H9 (cell line): Measurements from ENCODE around the gene ANAPC16. TPM values are rescaled to one million over a fixed set of nuclear protein-coding genes. Genes with fewer than 3 reads are reported as not detected.

Source experiments
- DNase-seq: peaks from one replicate; pipeline ENCODE4 v3.0.0-alpha.2; 2017
- H2AFZ ChIP-seq: one replicate; pipeline ENCODE4 v1.6.1; 2013; ENCODE audit warnings: mild to moderate bottlenecking, low read length, control low read depth, moderate library complexity
- H2AK5ac ChIP-seq: 2 replicates; pipeline ENCODE4 v1.6.1; 2013; ENCODE audit warnings: low read length, control low read depth, mixed read lengths; ENCODE audit not compliant: insufficient read length
- H2BK120ac ChIP-seq: one replicate; pipeline ENCODE4 v1.6.1; 2013; ENCODE audit warnings: low read depth, mild to moderate bottlenecking, low read length, control low read depth, inconsistent platforms; ENCODE audit not compliant: poor library complexity, severe bottlenecking
- H2BK12ac ChIP-seq: 2 replicates; pipeline ENCODE4 v1.6.1; 2013; ENCODE audit warnings: low read length, control low read depth, mixed read lengths, low read depth; ENCODE audit not compliant: insufficient read length
- H2BK15ac ChIP-seq: 2 replicates; pipeline ENCODE4 v1.6.1; 2013; ENCODE audit warnings: low read depth, low read length, control low read depth
- H2BK20ac ChIP-seq: one replicate; pipeline ENCODE4 v1.6.1; 2013; ENCODE audit warnings: low read depth, mild to moderate bottlenecking, low read length, control low read depth, inconsistent platforms; ENCODE audit not compliant: poor library complexity, severe bottlenecking
- H2BK5ac ChIP-seq: 2 replicates; pipeline ENCODE4 v1.6.1; 2013; ENCODE audit warnings: low read length, control low read depth, mixed read lengths; ENCODE audit not compliant: insufficient read length
- H3K14ac ChIP-seq: 2 replicates; pipeline ENCODE4 v1.6.1; 2013; ENCODE audit warnings: low read length, control low read depth; ENCODE audit not compliant: insufficient read depth
- H3K18ac ChIP-seq: 2 replicates; pipeline ENCODE4 v1.6.1; 2013; ENCODE audit warnings: low read depth, mild to moderate bottlenecking, mixed read lengths, low read length, control low read depth; ENCODE audit not compliant: insufficient read length
- H3K23ac ChIP-seq: 2 replicates; pipeline ENCODE4 v1.6.1; 2013; ENCODE audit warnings: low read length, control low read depth, mixed read lengths, low read depth; ENCODE audit not compliant: insufficient read length
- H3K23me2 ChIP-seq: 2 replicates; pipeline ENCODE4 v1.6.1; 2013; ENCODE audit warnings: low read depth, mild to moderate bottlenecking, mixed read lengths, low read length, control low read depth; ENCODE audit not compliant: insufficient read length, poor library complexity, severe bottlenecking
- H3K27ac ChIP-seq: 2 replicates; pipeline ENCODE4 v1.5.1; 2013; ENCODE audit warnings: low read length, control low read depth, mixed read lengths, low read depth; ENCODE audit not compliant: insufficient read length
- H3K27me3 ChIP-seq: 2 replicates; pipeline ENCODE4 v1.6.1; 2013; ENCODE audit warnings: low read length, control low read depth, inconsistent platforms; ENCODE audit not compliant: insufficient read depth
- H3K4ac ChIP-seq: 2 replicates; pipeline ENCODE4 v1.6.1; 2013; ENCODE audit warnings: low read depth, mild to moderate bottlenecking, control low read depth, inconsistent platforms, low read length, moderate library complexity
- H3K4me1 ChIP-seq: 2 replicates; pipeline ENCODE4 v1.6.1; 2013; ENCODE audit warnings: low read length, control low read depth, inconsistent platforms; ENCODE audit not compliant: insufficient read depth
- H3K4me2 ChIP-seq: 2 replicates; pipeline ENCODE4 v1.6.1; 2013; ENCODE audit warnings: low read length, control low read depth, mixed read lengths; ENCODE audit not compliant: insufficient read length, insufficient read depth
- H3K56ac ChIP-seq: 2 replicates; pipeline ENCODE4 v1.6.1; 2013; ENCODE audit warnings: low read depth, mild to moderate bottlenecking, mixed read lengths, low read length, control low read depth; ENCODE audit not compliant: insufficient read length
- H3K79me1 ChIP-seq: 2 replicates; pipeline ENCODE4 v1.6.1; 2013; ENCODE audit warnings: low read depth, mild to moderate bottlenecking, moderate library complexity, low read length, control low read depth, inconsistent platforms; ENCODE audit not compliant: insufficient read depth, poor library complexity, severe bottlenecking
- H3K79me2 ChIP-seq: 2 replicates; pipeline ENCODE4 v1.6.1; 2013; ENCODE audit warnings: low read length, control low read depth, inconsistent platforms; ENCODE audit not compliant: insufficient read depth
- H3K9ac ChIP-seq: 2 replicates; pipeline ENCODE4 v1.6.1; 2013; ENCODE audit warnings: low read length, control low read depth, mixed read lengths; ENCODE audit not compliant: insufficient read length; ENCODE audit errors: extremely low read depth
- H3K9me3 ChIP-seq: one replicate; pipeline ENCODE4 v1.6.1; 2013; ENCODE audit warnings: low read depth, low read length, inconsistent platforms; ENCODE audit not compliant: control insufficient read depth
- H3T11ph ChIP-seq: one replicate; pipeline ENCODE4 v1.6.1; 2013; ENCODE audit warnings: mild to moderate bottlenecking, low read length, control low read depth, inconsistent platforms
- H4K20me1 ChIP-seq: one replicate; pipeline ENCODE4 v1.6.1; 2013; ENCODE audit not compliant: control insufficient read depth, insufficient read length, insufficient read depth
- H4K5ac ChIP-seq: 2 replicates; pipeline ENCODE4 v1.6.1; 2013; ENCODE audit warnings: low read depth, mild to moderate bottlenecking, mixed read lengths, low read length, control low read depth; ENCODE audit not compliant: insufficient read length
- H4K8ac ChIP-seq: replicated peaks from 2 replicates; pipeline ENCODE4 v1.6.1; 2013; ENCODE audit warnings: low read length, control low read depth, mixed read lengths, low read depth; ENCODE audit not compliant: insufficient read length
- H4K91ac ChIP-seq: 2 replicates; pipeline ENCODE4 v1.6.1; 2013; ENCODE audit warnings: low read depth, mild to moderate bottlenecking, moderate library complexity, mixed read lengths, low read length, control low read depth; ENCODE audit not compliant: insufficient read length
- H3K27ac Mint-ChIP-seq, 3 experiments: 2 replicates in 2 of 3; 3 replicates in 1 of 3; pipeline ENCODE4 v1.8.0; 2020 to 2021; ENCODE audit warnings: mixed read lengths in 3 of 3, mild to moderate bottlenecking in 1 of 3, moderate library complexity in 1 of 3
- H3K27me3 Mint-ChIP-seq: 2 replicates; pipeline ENCODE4 v1.8.0; 2021; ENCODE audit warnings: low read depth, mild to moderate bottlenecking, moderate library complexity, mixed read lengths
- H3K36me3 Mint-ChIP-seq, 3 experiments: 2 replicates in 2 of 3; 3 replicates in 1 of 3; pipeline ENCODE4 v1.8.0; 2020 to 2021; ENCODE audit warnings: low read depth in 3 of 3, mixed read lengths in 3 of 3; ENCODE audit not compliant: insufficient read depth in 1 of 3
- H3K4me1 Mint-ChIP-seq, 2 experiments: 2 replicates each; pipeline ENCODE4 v1.8.0; 2020; ENCODE audit warnings: mixed read lengths in 2 of 2
- H3K4me3 Mint-ChIP-seq, 2 experiments: 2 replicates in 1 of 2; 3 replicates in 1 of 2; pipeline ENCODE4 v1.8.0; 2020 to 2021; ENCODE audit warnings: mild to moderate bottlenecking in 2 of 2, mixed read lengths in 2 of 2, moderate library complexity in 1 of 2
- H3K9me3 Mint-ChIP-seq, 2 experiments: 2 replicates in 1 of 2; 3 replicates in 1 of 2; pipeline ENCODE4 v1.8.0; 2020; ENCODE audit warnings: mild to moderate bottlenecking in 2 of 2, mixed read lengths in 2 of 2, moderate library complexity in 1 of 2
- CTCF ChIP-seq: fragments of 200-600 bp; sonication (generic); conservative IDR thresholded peaks from 3 replicates; pipeline ENCODE4 v1.8.0; 2021; ENCODE audit warnings: antibody characterized with exemption, mild to moderate bottlenecking
- WGBS: extraction: QIAGEN DNeasy Blood & Tissue Kit; methylation state at CpG from one replicate; pipeline ENCODE4 v1.1.7; 2013; ENCODE audit warnings: missing lambda C conversion rate, low lambda C conversion rate, mixed read lengths; ENCODE audit not compliant: insufficient read length; ENCODE audit errors: extremely low coverage; 5-methylcytosine and 5-hydroxymethylcytosine counted together
- total RNA-seq: library from RNA; stranded (reverse); gene quantifications from 2 replicates; pipeline ENCODE4 v1.2.1, GENCODE V29; 2021

ANAPC16 gene
- total RNA-seq, 1 experiment from 2014 or later: 66.6 TPM

GRCh38 chr10:72277996-72278667 lies 62.3 kb downstream of the ANAPC16 start:
- peaks cover 0 to 5% of the 10 kb centered on the region in 2 experiments; a peak in 1 of 5 replicates for H3K9me3 Mint-ChIP-seq
- no peaks in the 10 kb centered on the region for H4K20me1 ChIP-seq
- H3K4me2 ChIP-seq: no peak overlapping the region
- H3K4me1 Mint-ChIP-seq: peaks cover 26% of the 10 kb centered on the region in 2 experiments
- H3K18ac ChIP-seq: no peak overlapping the region
- TF ChIP-seq CTCF: no peak
- H3K27me3 Mint-ChIP-seq: no peaks in the 10 kb centered on the region
- no peak overlapping the region for H2BK120ac ChIP-seq
- H3K56ac ChIP-seq: no peak overlapping the region
- H3K4me3 Mint-ChIP-seq: no peak overlapping the region
- H4K91ac ChIP-seq: no peak overlapping the region
- no peak overlapping the region for H3T11ph ChIP-seq
- H2AK5ac ChIP-seq: no peak overlapping the region
- no peak overlapping the region for H2BK15ac ChIP-seq
- no peaks in the 10 kb centered on the region; the same call in 1 of the 2 replicates for H3K79me2 ChIP-seq
- no CpG with 5 or more reads among the region's 3 CpGs for WGBS
- peak overlapping the region in 2 of 3 experiments; percentile 85 to 87; a peak in 5 of 7 replicates for H3K27ac Mint-ChIP-seq
- H3K9me3 ChIP-seq: no peaks in the 10 kb centered on the region
- peaks cover 20% of the 10 kb centered on the region for H3K23me2 ChIP-seq
- no peak overlapping the region for H2BK12ac ChIP-seq
- H2BK5ac ChIP-seq: no peak overlapping the region
- H2BK20ac ChIP-seq: no peak overlapping the region
- no peak overlapping the region for H3K4ac ChIP-seq
- no peak overlapping the region for H3K9ac ChIP-seq
- DNase-seq: no peak
- no peak overlapping the region for H3K14ac ChIP-seq
- no peak overlapping the region for H3K27ac ChIP-seq
- H2AFZ ChIP-seq: no peak overlapping the region
- no peak overlapping the region for H3K23ac ChIP-seq
- no peak overlapping the region for H4K8ac ChIP-seq
- no peaks in the 10 kb centered on the region for H3K4me1 ChIP-seq
- H3K79me1 ChIP-seq: no peaks in the 10 kb centered on the region
- no peak overlapping the region for H4K5ac ChIP-seq
- H3K27me3 ChIP-seq: no peaks in the 10 kb centered on the region
- peaks cover 11 to 20% (median 20%) of the 10 kb centered on the region in 3 experiments for H3K36me3 Mint-ChIP-seq
